ENCODE results near the gene TGM1. TPM values are rescaled to one million over a fixed set of nuclear protein-coding genes. Genes with fewer than 3 reads are reported as not detected.
"Not testable (repeated sequence)": the region's sequence is repeated elsewhere in the genome, so short reads cannot be mapped to it uniquely, and the experiment has no call there.

The TGM1 gene
- total RNA-seq, 4 donors from 2014 or later = 1.3 to 43.3 (median 6.3) TPM

- WGBS, 2 donors (ENCODE audit: low coverage in 1 of 2) = 40 to 81% methylated on average over 1 of the region's 1 CpG
Observed at GRCh38 chr14:24226473-24226872, 36.5 kb downstream of the TGM1 start.

DNA sequence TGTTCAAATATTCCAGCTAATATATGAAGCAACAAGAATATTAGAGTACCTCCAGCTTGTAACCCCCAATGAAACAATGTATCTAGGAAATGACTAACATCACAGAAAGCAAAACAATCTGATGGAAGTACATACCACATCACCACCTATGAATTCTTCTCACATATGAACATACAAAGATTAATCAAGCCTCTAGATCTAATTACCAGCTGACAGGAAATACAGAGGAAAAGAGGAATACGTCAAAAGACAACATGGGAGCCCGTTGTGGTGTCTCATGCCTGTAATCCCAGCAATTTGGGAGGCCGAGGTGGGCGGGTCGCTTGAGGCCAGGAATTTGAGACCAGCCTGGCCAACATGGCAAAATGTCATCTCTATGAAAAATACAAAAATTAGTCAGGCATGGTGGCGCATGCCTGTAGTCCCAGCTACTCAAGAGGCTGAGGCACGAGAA lies 38.3 kb downstream of the TGM1 start:
- H3K36me3 ChIP-seq = peaks cover 0 to 26% of the 10 kb centered on the region in 2 donors
- H3K4me1 ChIP-seq = peaks cover 0 to 9% (median 0%) of the 10 kb centered on the region in 3 donors
- ATAC-seq = no peak
- no peaks in the 10 kb centered on the region for H3K9me3 ChIP-seq
- no peaks in the 10 kb centered on the region for H3K27me3 ChIP-seq
- H3K27ac ChIP-seq = peak overlapping the region in 1 of 4 donors; percentile 6
- WGBS, 2 donors (ENCODE audit: low coverage in 1 of 2) = 77 to 85% methylated on average over 5 to 6 of the region's 7 CpGs
- H3K4me3 ChIP-seq = no peak overlapping the region
- TF ChIP-seq POLR2A (IDR thresholded peaks at IDR 0.05) = no peak
- TF ChIP-seq, protein P1, sequence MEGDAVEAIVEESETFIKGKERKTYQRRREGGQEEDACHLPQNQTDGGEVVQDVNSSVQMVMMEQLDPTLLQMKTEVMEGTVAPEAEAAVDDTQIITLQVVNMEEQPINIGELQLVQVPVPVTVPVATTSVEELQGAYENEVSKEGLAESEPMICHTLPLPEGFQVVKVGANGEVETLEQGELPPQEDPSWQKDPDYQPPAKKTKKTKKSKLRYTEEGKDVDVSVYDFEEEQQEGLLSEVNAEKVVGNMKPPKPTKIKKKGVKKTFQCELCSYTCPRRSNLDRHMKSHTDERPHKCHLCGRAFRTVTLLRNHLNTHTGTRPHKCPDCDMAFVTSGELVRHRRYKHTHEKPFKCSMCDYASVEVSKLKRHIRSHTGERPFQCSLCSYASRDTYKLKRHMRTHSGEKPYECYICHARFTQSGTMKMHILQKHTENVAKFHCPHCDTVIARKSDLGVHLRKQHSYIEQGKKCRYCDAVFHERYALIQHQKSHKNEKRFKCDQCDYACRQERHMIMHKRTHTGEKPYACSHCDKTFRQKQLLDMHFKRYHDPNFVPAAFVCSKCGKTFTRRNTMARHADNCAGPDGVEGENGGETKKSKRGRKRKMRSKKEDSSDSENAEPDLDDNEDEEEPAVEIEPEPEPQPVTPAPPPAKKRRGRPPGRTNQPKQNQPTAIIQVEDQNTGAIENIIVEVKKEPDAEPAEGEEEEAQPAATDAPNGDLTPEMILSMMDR (IDR thresholded peaks at IDR 0.05) = no peak
- TF ChIP-seq POLR2AphosphoS5 (IDR thresholded peaks at IDR 0.05) = no peak

More at GRCh38 chr14:24226473-24226872, 36.5 kb downstream of the TGM1 start:
- H3K27me3 ChIP-seq = no peaks in the 10 kb centered on the region
- no peak for ATAC-seq
- H3K4me3 ChIP-seq = no peak overlapping the region
- peaks cover 0 to 26% of the 10 kb centered on the region in 2 donors for H3K36me3 ChIP-seq
- no peak overlapping the region for H3K27ac ChIP-seq
- H3K9me3 ChIP-seq = no peaks in the 10 kb centered on the region
- peaks cover 0 to 19% (median 9%) of the 10 kb centered on the region in 3 donors for H3K4me1 ChIP-seq
- TF ChIP-seq, protein P1 (IDR thresholded peaks at IDR 0.05) = no peak
- no peak for TF ChIP-seq EP300 (IDR thresholded peaks at IDR 0.05)
- no peak for TF ChIP-seq POLR2AphosphoS5 (IDR thresholded peaks at IDR 0.05)
- no peak for TF ChIP-seq POLR2A (IDR thresholded peaks at IDR 0.05)

DNA sequence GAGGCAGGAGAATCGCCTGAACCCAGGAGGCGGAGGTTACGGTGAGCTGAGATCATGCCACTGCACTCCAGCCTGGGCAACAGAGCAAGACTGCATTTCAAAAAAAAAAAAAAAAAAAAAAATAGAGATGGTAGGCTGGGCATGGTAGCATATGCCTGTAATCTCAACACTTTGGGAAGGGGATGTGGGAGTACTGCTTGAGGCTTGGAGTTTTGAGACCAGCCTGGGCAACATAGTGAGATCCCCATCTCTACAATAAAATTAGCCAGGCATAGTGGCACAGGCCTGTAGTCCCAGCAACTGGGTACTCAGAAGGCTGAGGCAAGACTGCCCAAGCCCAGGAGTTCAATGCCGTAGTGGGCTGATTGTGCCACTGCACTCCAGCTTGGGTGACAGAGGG lies 40.0 kb downstream of the TGM1 start:
- not testable (repeated sequence) for H3K4me3 ChIP-seq, H3K4me1 ChIP-seq, H3K9me3 ChIP-seq, H3K27me3 ChIP-seq, ATAC-seq, H3K27ac ChIP-seq
- H3K36me3 ChIP-seq = peaks cover 0 to 18% of the 10 kb centered on the region in 2 donors
- WGBS, 2 donors (ENCODE audit: low coverage in 1 of 2) = 80 to 100% methylated on average over 1 to 3 of the region's 4 CpGs

DNA sequence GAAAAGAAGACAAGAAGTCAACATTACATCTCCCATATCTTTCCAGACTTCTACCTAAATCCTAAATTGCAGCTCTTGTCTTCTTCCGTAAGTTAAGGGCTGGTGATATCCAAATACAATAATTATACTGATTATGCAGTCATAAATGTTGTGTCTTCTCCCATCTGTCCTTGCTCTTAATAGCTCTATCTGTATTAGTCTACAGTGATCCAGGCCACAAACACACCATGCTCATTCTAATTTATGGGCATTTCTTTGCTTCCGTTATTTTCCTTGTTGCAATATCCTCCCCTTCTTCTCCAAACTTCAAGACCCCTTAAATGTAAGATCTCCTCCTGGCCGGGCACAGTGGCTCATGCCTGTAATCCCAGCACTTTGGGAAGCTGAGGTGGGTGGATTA lies 43.5 kb downstream of the TGM1 start:
- peaks cover 0 to 19% (median 8%) of the 10 kb centered on the region in 3 donors for H3K4me1 ChIP-seq
- H3K9me3 ChIP-seq = no peaks in the 10 kb centered on the region
- no peak overlapping the region for H3K4me3 ChIP-seq
- TF ChIP-seq, protein P1 (IDR thresholded peaks at IDR 0.05) = no peak
- TF ChIP-seq POLR2AphosphoS5 (IDR thresholded peaks at IDR 0.05) (no peak), POLR2A (IDR thresholded peaks at IDR 0.05) (no peak), EP300 (IDR thresholded peaks at IDR 0.05) (no peak)
- WGBS, 2 donors (ENCODE audit: low coverage in 1 of 2) = 0 to 54% methylated on average over 1 to 3 of the region's 3 CpGs
- no peak for ATAC-seq
- peaks cover 0 to 11% of the 10 kb centered on the region in 2 donors for H3K36me3 ChIP-seq
- no peaks in the 10 kb centered on the region for H3K27me3 ChIP-seq
- no peak overlapping the region for H3K27ac ChIP-seq

GRCh38 chr14:24219080-24219479 lies 43.9 kb downstream of the TGM1 start:
- Histone ChIP-seq H3K27me3 (no peaks in the 10 kb centered on the region), H3K36me3 (peaks cover 0 to 11% of the 10 kb centered on the region in 2 donors), H3K4me3 (no peak overlapping the region), H3K27ac (no peak overlapping the region), H3K9me3 (no peaks in the 10 kb centered on the region), H3K4me1 (peaks cover 0 to 24% (median 8%) of the 10 kb centered on the region in 3 donors)
- ATAC-seq = no peak
- TF ChIP-seq EP300 (IDR thresholded peaks at IDR 0.05) = no peak
- TF ChIP-seq POLR2AphosphoS5 (IDR thresholded peaks at IDR 0.05) = no peak
- TF ChIP-seq POLR2A (IDR thresholded peaks at IDR 0.05) = no peak
- TF ChIP-seq, protein P1 (IDR thresholded peaks at IDR 0.05) = no peak
- WGBS, 2 donors (ENCODE audit: low coverage in 1 of 2) = 73 to 100% methylated on average over 2 to 3 of the region's 4 CpGs

DNA sequence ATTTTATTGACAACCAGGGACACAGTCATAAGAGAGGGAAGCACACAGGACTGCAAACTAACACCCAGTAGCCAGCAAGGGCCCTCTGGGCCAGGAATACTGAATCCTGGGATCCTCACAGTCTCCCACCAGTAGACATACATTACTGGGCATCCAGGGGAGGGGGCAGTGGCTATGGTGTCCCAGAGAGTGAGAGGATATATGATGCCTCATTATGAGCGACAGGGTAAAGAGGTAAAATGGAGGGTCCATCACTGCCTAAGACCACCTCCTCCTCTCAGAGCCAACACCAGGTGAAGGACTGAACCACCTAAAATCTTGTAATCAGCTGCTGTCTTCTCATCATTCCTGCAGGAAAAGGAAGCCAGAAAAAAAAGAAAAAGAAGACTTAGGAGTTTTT lies 46.1 kb downstream of the TGM1 start:
- WGBS, 2 donors (ENCODE audit: low coverage in 1 of 2) = 88% methylated on average over 1 of the region's 1 CpG; no CpG with 5 or more reads in 1 of the 2 donors
- not testable (repeated sequence) for H3K4me3 ChIP-seq, ATAC-seq, H3K9me3 ChIP-seq, H3K27me3 ChIP-seq
- H3K4me1 ChIP-seq = peaks cover 0 to 40% (median 13%) of the 10 kb centered on the region in 3 donors
- H3K27ac ChIP-seq = peak overlapping the region in 2 of 4 donors; percentile 92 to 97
- peaks cover 0 to 11% of the 10 kb centered on the region in 2 donors for H3K36me3 ChIP-seq

All from gastroesophageal sphincter (tissue), 4 donors.